Measurements from ENCODE around the gene TTLL13.
"Not testable (repeated sequence)": the region's sequence is repeated elsewhere in the genome, so short reads cannot be mapped to it uniquely, and the experiment has no call there.

Gene TTLL13

DNA sequence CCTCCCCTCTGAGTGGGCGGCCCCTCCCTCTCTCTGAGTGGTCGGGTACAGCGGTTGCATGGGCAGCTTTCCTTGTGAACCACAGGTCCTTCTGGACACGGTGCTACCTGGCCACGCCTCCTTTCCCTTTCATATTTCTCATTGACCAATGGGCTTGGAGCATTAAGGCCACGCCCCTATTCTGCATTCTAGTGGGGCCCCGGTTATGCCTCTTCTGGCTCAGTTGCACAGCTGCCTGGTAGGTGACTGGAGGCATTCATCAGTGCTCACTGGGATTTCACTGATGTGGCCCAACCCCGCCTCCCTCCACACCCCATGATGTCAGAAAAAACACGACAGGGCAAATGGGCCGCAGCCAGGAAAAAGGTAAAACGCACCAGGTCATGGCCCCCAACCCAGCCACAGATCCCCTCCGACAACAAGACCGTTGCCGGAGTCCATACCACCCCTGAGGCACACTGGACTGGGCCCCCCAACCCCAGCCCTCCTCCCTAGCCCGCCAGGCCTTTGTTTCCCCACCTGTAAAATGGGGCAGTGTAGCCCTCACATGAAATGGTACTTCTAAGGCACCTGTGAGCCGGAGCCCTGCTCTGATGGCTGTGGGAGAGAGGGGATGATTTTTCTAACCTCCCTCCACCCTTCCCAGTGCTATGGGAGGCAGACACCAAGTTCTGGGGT, 42.5 kb downstream of the TTLL13 start:
- no peak for DNase-seq

DNA sequence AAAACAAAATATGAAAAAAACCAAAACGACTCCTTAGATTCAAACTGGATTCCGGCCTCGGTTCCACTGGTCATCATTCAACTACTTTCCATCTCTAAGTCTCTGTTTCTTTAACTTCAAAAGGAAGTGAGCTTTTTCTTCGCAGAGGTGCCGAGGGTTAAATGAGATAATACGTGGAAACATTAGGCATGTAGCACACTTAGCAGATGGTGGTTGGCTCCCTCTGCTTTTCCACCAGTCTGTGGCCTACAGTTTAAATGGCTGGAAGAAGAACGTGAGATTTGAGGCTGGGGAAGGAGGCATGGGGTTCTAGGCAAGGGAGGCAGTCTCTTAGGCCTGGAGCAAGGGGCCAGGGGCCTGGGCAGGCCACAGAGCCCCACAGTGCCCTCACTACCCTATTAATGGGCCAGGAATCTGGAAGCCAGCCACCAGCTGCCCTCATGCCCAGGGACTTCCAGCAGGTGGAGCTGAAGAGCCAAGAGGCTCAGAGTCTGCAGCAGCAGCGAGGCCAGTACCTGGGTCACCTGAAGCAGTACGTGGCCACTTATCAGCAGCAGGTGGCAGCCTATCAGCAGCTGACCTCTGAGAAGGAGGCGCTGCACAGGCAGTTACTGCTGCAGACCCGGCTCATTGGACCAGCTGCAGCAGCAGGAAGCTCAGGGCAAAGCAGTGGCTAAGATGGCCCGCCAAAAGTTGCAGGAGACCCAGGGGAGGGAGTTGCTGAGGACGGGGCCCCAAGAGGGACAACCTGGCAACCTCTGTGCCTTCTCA, 43.9 kb downstream of the TTLL13 start:
- peak; percentile 57 to 68 for DNase-seq

DNA sequence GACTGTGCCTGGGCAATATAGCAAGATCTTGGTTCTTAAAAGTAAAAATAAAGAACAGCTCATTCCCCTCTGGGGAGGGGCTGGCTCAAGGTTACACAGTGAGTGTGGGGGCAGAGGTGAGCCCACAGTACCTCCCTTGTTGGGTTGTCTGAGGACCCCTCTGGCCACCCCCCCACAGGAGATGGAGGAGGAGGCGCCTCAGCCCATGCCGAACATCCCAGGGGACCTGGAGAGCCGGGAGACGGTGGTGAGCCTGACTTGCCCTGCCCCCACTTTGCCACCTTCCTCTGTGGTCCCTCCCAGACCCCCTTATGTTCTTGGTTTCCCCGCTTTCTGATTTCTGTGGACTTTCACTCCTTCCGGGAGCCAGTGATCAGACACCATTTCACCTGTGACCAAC, 44.8 kb downstream of the TTLL13 start:
- DNase-seq, result no peak

DNA sequence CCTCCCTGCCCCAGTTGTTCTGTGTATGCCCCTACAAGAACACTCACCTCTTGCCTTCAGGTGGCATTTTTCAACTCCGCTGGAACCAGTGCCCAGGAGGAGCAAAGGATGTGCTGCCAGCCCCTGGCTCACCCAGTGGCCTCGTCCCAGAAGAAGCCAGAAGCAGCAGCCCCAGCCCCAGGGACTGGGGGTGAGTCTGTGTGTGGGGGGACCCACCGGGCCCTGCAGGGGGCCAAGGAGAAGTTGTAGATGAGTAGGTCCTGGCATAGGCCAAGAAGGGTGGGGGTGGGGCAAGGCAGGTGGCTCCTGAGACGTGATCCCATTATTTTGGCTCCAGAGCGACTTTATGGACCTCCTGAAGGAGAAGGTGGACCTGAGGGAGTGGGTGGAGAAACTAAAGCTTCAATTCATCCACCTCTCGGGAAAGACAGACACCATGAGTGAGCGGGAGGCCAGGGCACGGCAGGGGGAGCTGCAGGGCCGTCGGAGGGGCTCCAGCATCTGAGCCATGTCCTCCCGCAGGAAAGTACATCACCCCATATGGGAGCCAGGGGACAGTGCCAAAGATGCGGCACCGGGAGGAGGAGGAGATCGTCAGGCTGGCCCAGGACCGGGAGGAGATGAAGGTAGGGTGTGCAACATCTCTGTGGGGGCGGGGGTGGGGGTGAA, 45.4 kb downstream of the TTLL13 start:
- no peak for DNase-seq

DNA sequence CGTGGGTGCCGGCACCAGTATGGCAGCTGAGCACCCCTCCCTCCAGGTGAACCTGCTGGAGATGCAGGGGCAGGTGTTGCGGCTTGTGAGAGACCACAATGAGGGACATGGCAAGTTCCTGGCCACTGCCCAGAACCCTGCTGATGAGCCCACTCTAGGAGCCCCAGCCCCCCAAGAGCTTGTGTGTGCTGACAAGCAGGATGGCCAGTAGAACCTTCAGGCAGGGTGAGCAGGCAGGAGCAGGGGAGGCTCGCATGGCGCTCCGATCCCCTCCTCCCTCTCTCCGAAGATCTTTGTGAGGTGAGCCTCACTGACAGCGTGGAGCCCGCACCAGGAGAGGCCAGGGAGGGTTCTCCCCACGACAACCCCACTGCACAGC, 45.9 kb downstream of the TTLL13 start:
- DNase-seq, result no peak

DNA sequence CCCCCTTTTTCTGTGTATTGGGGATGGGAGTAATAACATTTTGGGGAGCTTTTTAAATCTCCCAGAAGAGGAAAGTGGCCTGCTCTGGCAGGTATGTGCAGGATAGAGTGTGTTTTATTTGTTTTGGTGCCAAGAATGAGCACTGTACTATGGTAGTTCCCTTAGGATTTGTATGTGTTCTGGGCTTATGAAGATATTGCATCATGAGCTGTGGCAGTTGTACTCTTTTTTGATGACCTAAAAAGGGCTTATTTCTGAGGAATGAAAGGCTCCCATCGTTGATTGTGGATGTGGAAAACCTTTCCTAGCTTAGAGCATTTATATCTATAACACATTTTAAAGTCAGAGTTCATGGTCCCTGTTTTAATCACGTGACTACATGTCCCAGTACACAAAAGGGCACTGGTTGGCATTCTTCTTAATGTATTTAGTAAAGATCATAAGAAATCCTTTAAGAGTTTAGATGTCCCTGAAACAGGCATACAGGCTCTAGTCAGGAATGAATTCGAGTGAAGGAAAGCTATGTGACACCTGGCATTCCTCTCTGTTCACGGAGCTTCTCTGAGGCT, 47.0 kb downstream of the TTLL13 start:
- DNase-seq, result not testable (repeated sequence)

DNA sequence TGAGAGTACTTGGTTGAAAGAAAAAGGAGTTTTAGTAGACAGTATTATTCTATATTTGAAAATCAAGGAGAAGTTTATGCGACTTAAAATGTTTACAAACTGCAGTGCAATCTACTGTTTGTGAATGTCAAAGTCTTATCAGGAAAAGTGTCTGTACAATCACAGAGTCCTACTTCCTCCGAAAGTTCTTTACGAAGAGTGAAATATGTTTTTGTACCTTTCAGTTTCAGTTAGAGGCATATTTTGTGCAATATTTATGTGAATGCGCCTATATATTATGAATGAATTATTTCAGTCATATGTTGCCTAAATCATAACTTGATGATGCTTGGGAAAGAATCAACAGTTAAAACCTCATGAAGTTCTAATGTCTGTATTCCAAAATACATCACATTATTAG, 47.7 kb downstream of the TTLL13 start:
- DNase-seq, result no peak

DNA sequence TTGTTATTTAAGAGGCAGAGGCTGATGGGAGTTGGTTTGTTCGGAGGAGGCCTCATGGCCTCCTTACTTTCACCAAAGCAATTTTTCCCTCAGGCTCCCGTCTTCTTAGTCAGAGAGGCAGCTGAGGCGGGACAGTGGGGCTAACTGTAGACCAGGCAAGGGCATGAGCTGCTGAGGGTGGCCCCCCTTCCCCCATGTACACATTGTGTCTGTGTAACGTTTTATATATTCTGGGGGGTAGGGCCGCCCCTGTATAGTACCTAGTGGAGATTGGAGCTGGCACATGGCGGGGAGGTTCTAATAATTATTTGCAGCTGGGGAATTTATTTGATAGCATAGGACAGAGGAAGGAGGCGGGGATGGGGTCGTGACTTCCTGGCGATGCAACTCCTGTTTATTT, 51.2 kb downstream of the TTLL13 start:
- no peak for DNase-seq

DNA sequence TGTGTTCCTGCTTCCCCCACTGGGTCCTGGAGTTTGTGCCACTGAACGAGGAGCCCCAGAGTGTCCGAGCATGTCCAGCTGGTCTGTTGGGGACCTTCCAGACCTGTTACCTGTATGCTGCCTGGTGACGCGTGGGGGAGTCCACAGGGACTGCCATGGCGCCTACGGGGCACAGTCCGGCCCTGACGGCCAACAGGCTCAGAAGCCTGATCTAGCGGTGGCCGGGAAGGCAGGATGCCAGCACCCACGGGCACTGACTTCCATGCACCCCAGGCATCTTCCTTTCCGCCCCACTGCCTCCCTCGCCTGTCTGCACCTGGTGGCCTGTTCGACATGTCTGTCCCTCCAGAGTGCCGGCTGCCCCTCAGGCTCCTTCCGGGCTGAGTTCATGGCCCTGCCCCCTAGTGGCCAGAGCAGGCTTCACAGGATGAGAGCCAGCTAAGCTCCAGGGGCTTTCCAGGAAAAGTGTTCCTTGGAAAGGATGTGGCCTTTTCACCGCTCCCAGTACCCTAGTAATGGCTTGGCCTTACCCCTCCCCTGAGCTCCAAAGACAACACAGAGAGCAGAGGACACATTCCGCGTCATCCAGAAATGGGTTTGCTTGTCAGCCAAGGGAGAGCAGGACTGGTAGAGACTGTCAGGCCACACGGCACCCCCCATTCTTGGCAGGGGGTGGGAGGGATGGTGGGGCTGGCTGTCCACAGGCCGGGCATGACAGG, 51.8 kb downstream of the TTLL13 start:
- peak; percentile 28 to 57 for DNase-seq

DNA sequence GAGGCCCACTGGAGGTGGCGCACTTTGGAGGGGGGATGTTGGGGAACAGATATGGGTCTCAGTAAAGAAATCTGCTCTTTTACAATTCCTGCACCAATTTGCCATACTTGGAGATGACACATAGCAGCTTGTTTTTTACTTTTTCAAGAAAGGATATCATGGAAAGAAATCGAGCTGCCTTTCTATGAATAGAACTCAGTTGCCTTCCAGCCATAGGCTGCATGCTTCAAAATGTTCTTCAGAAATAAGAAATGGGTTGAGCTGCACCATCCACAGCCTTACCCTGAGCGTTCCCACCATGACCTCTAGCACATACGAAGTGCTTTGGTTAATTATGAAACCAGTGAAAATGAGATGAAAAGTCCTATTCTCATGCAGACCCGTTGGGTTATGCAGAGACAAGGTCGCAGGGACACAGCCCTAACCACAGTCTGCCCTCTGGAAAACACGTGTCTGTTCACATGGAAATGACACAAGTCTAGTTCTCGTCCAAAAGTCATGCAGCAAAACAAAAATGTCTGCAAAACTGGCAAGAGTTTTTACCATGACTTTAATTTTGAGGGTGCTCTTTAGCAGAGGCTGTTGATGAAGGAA, 52.4 kb downstream of the TTLL13 start:
- DNase-seq, result no peak

DNA sequence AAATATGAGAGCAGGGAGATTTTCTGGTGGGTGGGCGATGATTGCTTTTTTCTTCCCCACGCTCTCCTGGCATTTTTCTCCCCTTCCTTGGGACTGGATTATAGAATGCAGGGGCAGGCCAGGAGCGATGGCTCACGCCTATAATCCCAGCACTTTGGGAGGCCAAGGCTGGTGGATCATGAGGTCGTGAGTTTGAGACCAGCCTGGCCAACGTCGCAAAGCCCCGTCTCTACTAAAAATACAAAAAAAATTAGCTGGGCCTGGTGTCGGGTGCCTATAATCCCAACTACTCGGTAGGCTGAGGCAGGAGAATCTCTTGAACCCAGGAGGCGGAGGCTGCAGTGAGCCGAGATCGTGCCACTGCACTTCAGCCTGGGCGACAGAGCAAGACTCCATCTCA, 56.0 kb downstream of the TTLL13 start:
- DNase-seq, result not testable (repeated sequence)

DNA sequence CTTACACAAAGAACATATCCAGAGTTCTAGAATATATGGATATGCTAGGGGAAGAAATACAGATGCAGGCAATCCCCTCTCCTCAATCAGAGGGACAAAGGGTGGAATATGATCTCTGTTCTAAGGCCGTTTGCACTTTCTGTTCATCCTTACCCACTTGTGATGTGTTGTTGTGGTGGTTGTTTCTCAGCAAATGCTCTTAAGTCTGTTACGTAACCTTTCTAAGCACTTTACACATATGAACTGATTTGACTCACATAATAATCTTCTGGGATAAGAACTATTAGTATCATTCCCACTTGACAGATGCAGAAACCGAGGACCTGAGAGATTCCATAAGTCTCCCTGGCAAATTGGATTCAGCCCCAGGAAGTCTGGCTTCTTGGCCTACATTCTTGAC, 56.6 kb downstream of the TTLL13 start:
- DNase-seq, result no peak

DNA sequence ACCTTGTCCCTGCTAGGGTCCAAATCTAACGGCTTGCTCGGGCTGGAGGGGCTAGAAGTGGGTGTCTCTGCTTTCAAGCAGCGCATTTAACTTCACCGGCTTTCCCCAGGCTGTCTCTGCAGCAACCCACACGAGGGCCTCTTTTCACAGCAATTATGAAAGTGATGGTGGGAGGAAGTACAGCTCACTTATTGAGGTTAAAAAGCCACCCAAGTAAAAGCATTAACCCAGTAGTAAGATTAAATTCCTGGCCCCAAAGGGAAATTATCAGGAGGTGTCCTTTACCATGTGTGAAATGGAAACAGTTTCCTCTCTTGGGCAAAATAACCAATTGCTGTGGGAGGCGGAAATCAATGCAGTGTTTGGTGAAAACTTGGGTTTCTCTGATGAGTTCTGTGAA, 57.2 kb downstream of the TTLL13 start:
- peak; percentile 25 to 32 for DNase-seq

DNA sequence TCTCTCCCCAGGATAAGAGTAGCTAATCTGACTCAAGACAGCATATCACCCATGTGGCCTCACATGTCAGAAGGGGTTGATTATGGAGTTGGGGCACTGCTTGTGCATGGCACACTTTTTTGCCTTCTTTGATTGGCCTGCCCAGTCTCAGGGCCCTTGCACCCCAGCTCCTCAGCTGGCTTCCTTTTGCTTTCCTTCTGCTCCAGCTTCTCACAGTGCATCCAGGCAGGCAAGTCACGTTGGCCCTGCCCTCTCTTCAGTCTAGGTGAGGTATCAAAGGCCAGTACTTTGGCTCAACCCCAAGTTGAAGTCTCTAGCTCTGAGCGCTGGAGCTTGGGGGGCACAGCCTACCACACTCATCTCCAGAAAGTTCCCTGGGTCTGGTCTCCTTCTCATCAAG, 58.3 kb downstream of the TTLL13 start:
- DNase-seq, result no peak

DNA sequence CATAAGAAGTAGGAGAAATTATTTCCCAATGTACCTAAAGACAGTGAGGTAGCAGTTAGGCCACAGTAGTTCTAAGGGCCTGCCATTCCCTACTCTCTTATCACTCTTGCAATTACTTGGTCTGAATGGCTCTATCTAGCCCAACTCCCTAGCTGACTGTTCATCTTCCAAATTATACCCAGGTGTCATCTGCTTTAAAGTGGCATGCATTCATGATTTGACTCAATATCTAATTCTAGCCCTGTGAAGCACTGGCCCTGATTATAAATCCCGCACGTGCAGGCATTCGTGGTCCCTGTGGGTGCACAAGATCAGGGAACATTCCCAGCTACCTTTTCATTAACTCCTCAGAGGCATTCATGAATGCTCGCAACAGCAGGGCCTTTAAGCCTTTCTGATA, 59.7 kb downstream of the TTLL13 start:
- DNase-seq, result no peak
